GM23338 (cell line): ENCODE results near the gene OR10A7. TPM values are rescaled to one million over a fixed set of nuclear protein-coding genes. Genes with fewer than 3 reads are reported as not detected.

Source experiments
- ATAC-seq: fragments of 200-7000 bp; cut with Tn5 transposase; 3 replicates; pipeline ENCODE4 v1.9.1; 2020
- DNase-seq: peaks from one replicate; pipeline ENCODE4 v3.0.0-alpha.2; 2015; ENCODE audit warnings: low spot score
- H2AFZ ChIP-seq: fragments of 200-600 bp; sonication (generic); 2 replicates; pipeline ENCODE4 v1.8.0; 2016; ENCODE audit warnings: antibody characterized with exemption, mild to moderate bottlenecking, moderate library complexity
- H3F3A ChIP-seq: fragments of 200-600 bp; sonication (generic); replicated peaks from 2 replicates; pipeline ENCODE4 v1.8.0; 2017; ENCODE audit warnings: antibody characterized with exemption, mixed run types, low read depth
- H3K27ac ChIP-seq: fragments of 200-600 bp; sonication (generic); 2 replicates; pipeline ENCODE4 v1.6.1; 2016; ENCODE audit warnings: low read depth
- H3K27me3 ChIP-seq: fragments of 200-600 bp; sonication (generic); 2 replicates; pipeline ENCODE4 v1.8.0; 2016; ENCODE audit warnings: mild to moderate bottlenecking, mixed run types, moderate library complexity; ENCODE audit not compliant: insufficient read depth
- H3K36me3 ChIP-seq: fragments of 200-600 bp; sonication (generic); 2 replicates; pipeline ENCODE4 v1.8.0; 2016; ENCODE audit warnings: mild to moderate bottlenecking; ENCODE audit not compliant: insufficient read depth
- H3K4me1 ChIP-seq: fragments of 200-600 bp; sonication (generic); 2 replicates; pipeline ENCODE4 v1.8.0; 2016; ENCODE audit warnings: mild to moderate bottlenecking, moderate library complexity; ENCODE audit not compliant: insufficient read depth
- H3K4me2 ChIP-seq: fragments of 200-600 bp; sonication (generic); 2 replicates; pipeline ENCODE4 v1.7.1; 2017; ENCODE audit warnings: mixed run types
- H3K4me3 ChIP-seq: fragments of 200-600 bp; sonication (generic); 2 replicates; pipeline ENCODE4 v1.6.1; 2016; ENCODE audit warnings: mixed run types
- H3K79me2 ChIP-seq: fragments of 200-600 bp; sonication (generic); replicated peaks from 2 replicates; pipeline ENCODE4 v1.8.0; 2017; ENCODE audit warnings: mild to moderate bottlenecking; ENCODE audit not compliant: insufficient read depth
- H3K9me2 ChIP-seq: fragments of 200-600 bp; sonication (generic); 2 replicates; pipeline ENCODE4 v1.8.0; 2017; ENCODE audit not compliant: insufficient read depth
- H4K20me1 ChIP-seq: fragments of 200-600 bp; sonication (generic); replicated peaks from 2 replicates; pipeline ENCODE4 v1.8.0; 2017; ENCODE audit warnings: mild to moderate bottlenecking; ENCODE audit not compliant: insufficient read depth
- H3K27ac Mint-ChIP-seq: 2 replicates; pipeline ENCODE4 v1.8.0; 2020; ENCODE audit warnings: inconsistent platforms, mild to moderate bottlenecking, moderate library complexity, mixed read lengths
- H3K27me3 Mint-ChIP-seq: 3 replicates; pipeline ENCODE4 v1.8.0; 2022; ENCODE audit warnings: low read depth, mild to moderate bottlenecking, moderate library complexity, mixed read lengths, inconsistent platforms; ENCODE audit not compliant: insufficient read depth, poor library complexity
- H3K36me3 Mint-ChIP-seq: 3 replicates; pipeline ENCODE4 v1.8.0; 2021; ENCODE audit warnings: low read depth, mild to moderate bottlenecking, inconsistent platforms, moderate library complexity, mixed read lengths
- H3K4me1 Mint-ChIP-seq: 3 replicates; pipeline ENCODE4 v1.8.0; 2020; ENCODE audit warnings: mild to moderate bottlenecking, inconsistent platforms, mixed read lengths
- H3K4me3 Mint-ChIP-seq: 3 replicates; pipeline ENCODE4 v1.8.0; 2021; ENCODE audit warnings: moderate library complexity, mild to moderate bottlenecking, inconsistent platforms, mixed read lengths
- H3K9me3 Mint-ChIP-seq: 3 replicates; pipeline ENCODE4 v1.8.0; 2020; ENCODE audit warnings: moderate library complexity, mild to moderate bottlenecking, inconsistent platforms, mixed read lengths
- CTCF ChIP-seq, 2 experiments: fragments of 200-600 bp in 1 of 2; sonication (generic) in 1 of 2; conservative IDR thresholded peaks; 2 replicates each; pipeline versions ENCODE4 v1.5.1 to v1.6.1; 2016 to 2017; ENCODE audit warnings: antibody characterized with exemption in 2 of 2, low read depth in 2 of 2, mild to moderate bottlenecking in 2 of 2, moderate library complexity in 1 of 2
- EZH2phosphoT487 ChIP-seq: fragments of 200-600 bp; sonication (generic); IDR thresholded peaks from one replicate; pipeline ENCODE4 v1.8.1; 2018; ENCODE audit warnings: antibody characterized with exemption; ENCODE audit not compliant: unreplicated experiment
- JUNB ChIP-seq: IDR thresholded peaks from one replicate; pipeline ENCODE4 v1.6.1; 2016; ENCODE audit warnings: antibody characterized with exemption; ENCODE audit not compliant: unreplicated experiment
- POLR2AphosphoS5 ChIP-seq: IDR thresholded peaks from 2 replicates; pipeline ENCODE4 v1.6.1; 2016; ENCODE audit warnings: antibody characterized with exemption, low read depth
- STAT1 ChIP-seq: IDR thresholded peaks from one replicate; pipeline ENCODE4 v1.6.1; 2016; ENCODE audit warnings: antibody characterized with exemption; ENCODE audit not compliant: unreplicated experiment
- ZNF462 ChIP-seq: fragments of 250-450 bp; sonication (Bioruptor Pico); IDR thresholded peaks from 2 replicates; pipeline ENCODE4 v1.5.0; 2020; ENCODE audit warnings: mild to moderate bottlenecking, moderate library complexity
- polyA plus RNA-seq: library from polyadenylated mRNA; unstranded; fragments of >200 nt; fragmentation: Nextera tagmentation; extraction: Ambion mirVana; gene quantifications from 2 replicates; pipeline ENCODE4 v1.2.1, GENCODE V29; 2016
- total RNA-seq: library from RNA; depleted of rRNA; stranded (reverse); fragments of >200 nt; shearing (Covaris generic); gene quantifications from 2 replicates; pipeline ENCODE4 v1.2.3, GENCODE V29; 2014
- TF ChIP-seq, protein P1 (sequence below): IDR thresholded peaks from 2 replicates; pipeline ENCODE4 v1.6.1; 2016; ENCODE audit warnings: antibody characterized with exemption

Gene OR10A7
- total and polyA plus RNA-seq, 2 experiments from 2014 or later, result not detected

DNA sequence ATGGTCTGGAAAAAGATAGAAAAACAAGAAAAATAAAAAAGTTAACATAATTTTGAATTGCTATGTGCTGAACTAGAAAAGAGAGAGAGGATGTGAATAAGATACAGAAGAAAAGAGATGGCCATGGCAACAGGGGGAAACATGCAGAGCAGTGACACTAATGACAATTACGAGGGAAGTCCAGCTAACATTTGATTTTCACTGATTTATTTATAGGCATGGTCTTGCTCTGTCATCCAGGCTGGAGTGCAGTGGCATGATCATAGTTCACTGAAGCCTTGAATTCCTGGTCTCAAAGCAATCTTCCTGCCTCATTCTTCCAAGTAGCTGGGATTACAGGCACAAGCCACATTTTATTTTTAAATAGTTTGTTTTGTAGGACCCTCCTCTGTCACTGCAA is 25.3 kb downstream of the OR10A7 start (continued):
- TF ChIP-seq ZNF462 (no peak), JUNB (no peak), EZH2phosphoT487 (no peak), CTCF (conservative IDR thresholded peaks at IDR 0.05; ENCODE audit: low read depth in 2 of 2) (no peak), POLR2AphosphoS5 (no peak), STAT1 (no peak)

- no peaks in the 10 kb centered on the region for H3K9me2 ChIP-seq
- no peaks in the 10 kb centered on the region for H3K79me2 ChIP-seq
- no peak for ATAC-seq
- H3K4me2 ChIP-seq, result no peak overlapping the region
- DNase-seq, result no peak
- no peaks in the 10 kb centered on the region for H3K4me1 Mint-ChIP-seq
- H3K4me1 ChIP-seq, result no peaks in the 10 kb centered on the region
- no peaks in the 10 kb centered on the region for H4K20me1 ChIP-seq
- no peak overlapping the region for H3K27ac ChIP-seq
- TF ChIP-seq JUNB (no peak), ZNF462 (no peak)
- TF ChIP-seq, protein P1, sequence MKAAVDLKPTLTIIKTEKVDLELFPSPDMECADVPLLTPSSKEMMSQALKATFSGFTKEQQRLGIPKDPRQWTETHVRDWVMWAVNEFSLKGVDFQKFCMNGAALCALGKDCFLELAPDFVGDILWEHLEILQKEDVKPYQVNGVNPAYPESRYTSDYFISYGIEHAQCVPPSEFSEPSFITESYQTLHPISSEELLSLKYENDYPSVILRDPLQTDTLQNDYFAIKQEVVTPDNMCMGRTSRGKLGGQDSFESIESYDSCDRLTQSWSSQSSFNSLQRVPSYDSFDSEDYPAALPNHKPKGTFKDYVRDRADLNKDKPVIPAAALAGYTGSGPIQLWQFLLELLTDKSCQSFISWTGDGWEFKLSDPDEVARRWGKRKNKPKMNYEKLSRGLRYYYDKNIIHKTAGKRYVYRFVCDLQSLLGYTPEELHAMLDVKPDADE, result no peak
- H3K4me3 Mint-ChIP-seq, result no peak overlapping the region
- no peaks in the 10 kb centered on the region for H3K9me3 Mint-ChIP-seq
- no peak overlapping the region for H2AFZ ChIP-seq
- no peaks in the 10 kb centered on the region for H3K36me3 ChIP-seq
- H3K27me3 ChIP-seq, result no peaks in the 10 kb centered on the region
- no peak overlapping the region for H3K4me3 ChIP-seq
- no peaks in the 10 kb centered on the region for H3F3A ChIP-seq
- no peak overlapping the region for H3K27ac Mint-ChIP-seq
- no peaks in the 10 kb centered on the region for H3K27me3 Mint-ChIP-seq
- no peaks in the 10 kb centered on the region for H3K36me3 Mint-ChIP-seq
Observed at GRCh38 chr12:55250944-55251343, 30.1 kb downstream of the OR10A7 start.
